ENCODE results near the gene CCNB1.
"Not testable (repeated sequence)": the region's sequence is repeated elsewhere in the genome, so short reads cannot be mapped to it uniquely, and the experiment has no call there.

Gene CCNB1

DNA sequence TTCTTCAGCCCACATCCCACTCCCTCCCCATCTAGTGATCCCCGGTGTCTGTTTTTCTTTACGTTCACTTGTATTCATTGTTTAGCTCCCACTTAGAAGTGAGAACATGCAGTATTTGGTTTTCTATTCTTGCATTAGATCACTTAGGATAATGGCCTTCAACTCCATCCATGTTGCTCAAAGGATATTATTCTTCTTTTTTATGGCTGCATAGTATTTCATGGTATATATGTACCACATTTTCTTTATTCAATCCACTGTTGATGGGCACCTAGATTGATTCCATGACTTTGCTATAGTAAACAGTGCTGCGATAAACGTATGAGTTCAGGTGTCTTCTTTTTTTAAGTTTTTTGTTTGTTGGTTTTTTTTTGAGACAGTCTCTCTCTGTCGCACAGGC is 29.1 kb upstream of the CCNB1 start:
- DNase-seq = no peak
- Histone ChIP-seq H3K9me3 (ENCODE audit: severe bottlenecking) (peaks cover 5% of the 10 kb centered on the region), H3K27me3 (ENCODE audit: insufficient read depth, low read depth, severe bottlenecking) (no peaks in the 10 kb centered on the region), H3K36me3 (no peaks in the 10 kb centered on the region), H3K4me3 (ENCODE audit: low read depth, low read length) (no peak overlapping the region), H3K27ac (no peak overlapping the region)
- TF ChIP-seq, protein P1, sequence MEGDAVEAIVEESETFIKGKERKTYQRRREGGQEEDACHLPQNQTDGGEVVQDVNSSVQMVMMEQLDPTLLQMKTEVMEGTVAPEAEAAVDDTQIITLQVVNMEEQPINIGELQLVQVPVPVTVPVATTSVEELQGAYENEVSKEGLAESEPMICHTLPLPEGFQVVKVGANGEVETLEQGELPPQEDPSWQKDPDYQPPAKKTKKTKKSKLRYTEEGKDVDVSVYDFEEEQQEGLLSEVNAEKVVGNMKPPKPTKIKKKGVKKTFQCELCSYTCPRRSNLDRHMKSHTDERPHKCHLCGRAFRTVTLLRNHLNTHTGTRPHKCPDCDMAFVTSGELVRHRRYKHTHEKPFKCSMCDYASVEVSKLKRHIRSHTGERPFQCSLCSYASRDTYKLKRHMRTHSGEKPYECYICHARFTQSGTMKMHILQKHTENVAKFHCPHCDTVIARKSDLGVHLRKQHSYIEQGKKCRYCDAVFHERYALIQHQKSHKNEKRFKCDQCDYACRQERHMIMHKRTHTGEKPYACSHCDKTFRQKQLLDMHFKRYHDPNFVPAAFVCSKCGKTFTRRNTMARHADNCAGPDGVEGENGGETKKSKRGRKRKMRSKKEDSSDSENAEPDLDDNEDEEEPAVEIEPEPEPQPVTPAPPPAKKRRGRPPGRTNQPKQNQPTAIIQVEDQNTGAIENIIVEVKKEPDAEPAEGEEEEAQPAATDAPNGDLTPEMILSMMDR (IDR thresholded peaks at IDR 0.05; ENCODE audit: low read depth, low read length) = no peak

DNA sequence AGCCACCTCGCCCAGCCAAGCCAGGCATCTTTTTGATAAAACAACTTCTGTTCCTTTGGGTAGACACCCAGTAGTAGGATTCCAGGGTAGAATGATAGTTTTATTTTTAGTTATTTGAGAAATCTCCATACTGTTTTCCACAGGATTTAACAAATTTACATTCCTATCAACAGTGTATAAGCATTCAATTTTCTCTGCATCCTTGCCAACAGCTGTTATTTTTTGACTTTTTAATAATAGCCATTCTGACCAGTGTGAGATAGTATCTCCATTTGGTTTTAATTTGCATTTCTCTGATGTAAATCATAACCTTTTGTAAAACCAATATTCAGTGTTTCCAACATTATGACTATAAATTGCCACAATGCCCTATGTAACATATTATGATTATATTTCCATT is 28.2 kb upstream of the CCNB1 start:
- peaks cover 5% of the 10 kb centered on the region for H3K9me3 ChIP-seq (ENCODE audit: severe bottlenecking)
- DNase-seq = no peak
- no peaks in the 10 kb centered on the region for H3K36me3 ChIP-seq
- TF ChIP-seq, protein P1 (IDR thresholded peaks at IDR 0.05; ENCODE audit: low read depth, low read length) = no peak
- no peak overlapping the region for H3K4me3 ChIP-seq (ENCODE audit: low read depth, low read length)
- H3K27ac ChIP-seq = no peak overlapping the region
- H3K27me3 ChIP-seq (ENCODE audit: insufficient read depth, low read depth, severe bottlenecking) = no peaks in the 10 kb centered on the region

DNA sequence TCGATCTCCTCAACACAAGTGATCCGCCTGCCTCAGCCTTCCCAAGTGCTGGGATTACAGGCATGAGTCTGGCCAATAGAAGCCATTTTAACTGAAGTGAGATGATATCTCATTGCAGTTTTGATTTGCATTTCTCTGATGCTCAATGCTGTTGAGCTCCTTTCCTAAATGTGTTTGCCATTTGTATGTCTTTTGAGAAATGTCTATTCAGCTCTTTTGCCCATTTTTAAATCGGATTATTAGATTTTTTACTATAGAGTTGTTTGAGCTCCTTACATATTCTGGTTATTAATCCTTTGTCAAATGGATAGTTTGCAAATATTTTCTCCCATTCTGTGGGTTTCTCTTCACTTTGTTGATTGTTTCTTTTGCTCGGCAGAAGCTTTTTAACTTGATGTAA is 26.7 kb upstream of the CCNB1 start:
- H3K4me3 ChIP-seq (ENCODE audit: low read depth, low read length); H3K9me3 ChIP-seq (ENCODE audit: severe bottlenecking); H3K27ac ChIP-seq; DNase-seq; H3K36me3 ChIP-seq; H3K27me3 ChIP-seq (ENCODE audit: insufficient read depth, low read depth, severe bottlenecking): not testable (repeated sequence)

DNA sequence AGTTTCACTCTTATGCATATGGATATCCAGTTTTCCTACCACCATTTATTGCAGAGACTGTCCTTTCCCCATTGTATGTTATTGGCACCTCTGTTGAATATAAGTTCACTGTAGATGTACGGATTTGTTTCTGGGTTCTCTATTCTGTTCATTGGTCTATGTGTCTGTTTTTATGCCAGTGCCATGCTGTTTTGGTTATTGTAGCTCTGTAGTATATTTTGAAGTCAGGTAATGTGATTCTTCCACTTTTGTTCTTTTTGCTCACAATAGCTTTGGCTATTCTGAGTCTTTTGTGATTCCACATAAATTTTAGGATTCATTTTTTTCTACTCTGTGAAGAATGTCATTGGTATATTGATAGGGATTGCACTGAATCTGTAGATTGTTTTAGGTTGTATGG is 26.1 kb upstream of the CCNB1 start:
- peaks cover 5% of the 10 kb centered on the region for H3K9me3 ChIP-seq (ENCODE audit: severe bottlenecking)
- TF ChIP-seq, protein P1 (IDR thresholded peaks at IDR 0.05; ENCODE audit: low read depth, low read length) = no peak
- no peak overlapping the region for H3K27ac ChIP-seq
- H3K27me3 ChIP-seq (ENCODE audit: insufficient read depth, low read depth, severe bottlenecking) = no peaks in the 10 kb centered on the region
- no peak overlapping the region for H3K4me3 ChIP-seq (ENCODE audit: low read depth, low read length)
- H3K36me3 ChIP-seq = no peaks in the 10 kb centered on the region
- DNase-seq = no peak

DNA sequence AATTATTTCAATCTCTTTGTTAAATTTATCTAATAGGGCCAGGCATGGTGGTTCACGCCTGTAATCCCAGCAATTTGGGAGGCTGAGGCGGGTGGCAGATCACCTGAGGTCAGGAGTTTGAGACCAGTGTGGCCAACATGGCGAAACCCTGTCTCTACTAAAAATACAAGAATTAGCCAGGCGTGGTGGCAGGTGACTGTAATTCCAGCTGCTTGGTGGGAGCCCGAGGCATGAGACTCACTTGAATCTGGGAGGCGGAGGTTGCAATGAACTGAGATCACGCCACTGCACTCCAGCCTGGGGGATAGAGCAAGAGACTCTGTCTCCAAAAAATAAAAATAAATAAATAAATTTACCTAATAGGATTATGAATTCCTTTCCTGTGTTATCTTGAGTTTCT is 18.4 kb upstream of the CCNB1 start:
- H3K9me3 ChIP-seq (ENCODE audit: severe bottlenecking); H3K4me3 ChIP-seq (ENCODE audit: low read depth, low read length); H3K27me3 ChIP-seq (ENCODE audit: insufficient read depth, low read depth, severe bottlenecking); DNase-seq; H3K27ac ChIP-seq; H3K36me3 ChIP-seq: not testable (repeated sequence)

DNA sequence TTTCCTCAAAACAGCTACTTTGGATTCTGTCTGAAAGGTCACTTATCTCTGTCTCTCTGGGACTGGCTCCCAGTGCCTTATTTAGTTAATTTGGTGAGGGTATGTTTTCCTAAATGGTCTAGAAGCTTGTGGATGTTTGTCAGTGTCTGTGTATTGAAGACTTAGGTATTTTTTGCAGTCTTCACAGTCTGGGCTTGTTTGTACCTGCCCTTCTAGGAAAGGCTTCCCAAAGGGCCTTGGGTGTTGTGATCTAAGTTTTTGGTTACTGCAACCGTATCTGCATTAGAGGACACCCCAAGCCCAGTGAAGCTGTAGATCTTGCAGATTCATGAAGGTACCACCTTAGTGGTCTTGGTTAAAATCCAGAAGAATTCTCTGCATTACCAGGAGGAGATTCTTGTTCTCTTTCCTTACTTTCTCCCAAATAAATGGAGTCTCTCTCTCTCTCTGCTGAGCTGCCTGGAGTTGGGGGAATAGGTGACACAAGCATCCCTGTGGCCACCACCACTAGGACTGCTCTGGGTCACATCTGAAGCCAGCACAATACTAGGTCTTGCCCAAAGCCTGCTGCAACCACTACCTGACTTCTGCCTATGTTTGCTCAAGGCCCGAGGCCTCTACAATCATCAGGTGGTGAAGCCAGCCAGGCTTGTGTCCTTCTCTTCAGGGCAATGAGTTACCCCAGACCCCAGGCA is 17.8 kb upstream of the CCNB1 start:
- Histone ChIP-seq H3K27ac (no peak overlapping the region), H3K27me3 (ENCODE audit: insufficient read depth, low read depth, severe bottlenecking) (no peaks in the 10 kb centered on the region), H3K4me3 (ENCODE audit: low read depth, low read length) (no peak overlapping the region), H3K36me3 (no peaks in the 10 kb centered on the region), H3K9me3 (ENCODE audit: severe bottlenecking) (peaks cover 5% of the 10 kb centered on the region)
- TF ChIP-seq, protein P1 (IDR thresholded peaks at IDR 0.05; ENCODE audit: low read depth, low read length) = no peak
- no peak for DNase-seq

DNA sequence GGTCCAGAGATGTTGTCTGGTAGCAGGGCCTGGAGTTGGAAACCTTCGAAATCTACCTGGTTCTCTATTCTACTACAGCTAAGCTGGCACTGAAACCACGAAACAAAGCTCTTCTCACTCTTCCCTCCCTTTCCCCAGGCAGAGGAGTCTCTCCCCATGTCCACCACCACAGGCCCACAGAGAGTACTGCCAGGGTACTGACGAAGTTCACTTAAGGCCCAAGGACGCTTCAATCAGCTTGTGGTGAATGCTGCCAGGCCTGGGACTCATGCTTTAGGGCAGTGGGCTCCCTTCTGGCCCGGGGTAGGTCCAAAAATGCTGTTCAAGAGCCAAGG is 17.3 kb upstream of the CCNB1 start:
- Histone ChIP-seq H3K27me3 (ENCODE audit: insufficient read depth, low read depth, severe bottlenecking) (no peaks in the 10 kb centered on the region), H3K27ac (no peak overlapping the region), H3K9me3 (ENCODE audit: severe bottlenecking) (peaks cover 5% of the 10 kb centered on the region), H3K4me3 (ENCODE audit: low read depth, low read length) (no peak overlapping the region), H3K36me3 (no peaks in the 10 kb centered on the region)
- TF ChIP-seq, protein P1 (IDR thresholded peaks at IDR 0.05; ENCODE audit: low read depth, low read length) = no peak
- no peak for DNase-seq
